ENCODE data around the gene APC2. TPM values are rescaled to one million over a fixed set of nuclear protein-coding genes. Genes with fewer than 3 reads are reported as not detected.
"Not testable (repeated sequence)": the region's sequence is repeated elsewhere in the genome, so short reads cannot be mapped to it uniquely, and the experiment has no call there.

The APC2 gene
- total RNA-seq, 1 experiment from 2014 or later = 0.17 TPM

DNA sequence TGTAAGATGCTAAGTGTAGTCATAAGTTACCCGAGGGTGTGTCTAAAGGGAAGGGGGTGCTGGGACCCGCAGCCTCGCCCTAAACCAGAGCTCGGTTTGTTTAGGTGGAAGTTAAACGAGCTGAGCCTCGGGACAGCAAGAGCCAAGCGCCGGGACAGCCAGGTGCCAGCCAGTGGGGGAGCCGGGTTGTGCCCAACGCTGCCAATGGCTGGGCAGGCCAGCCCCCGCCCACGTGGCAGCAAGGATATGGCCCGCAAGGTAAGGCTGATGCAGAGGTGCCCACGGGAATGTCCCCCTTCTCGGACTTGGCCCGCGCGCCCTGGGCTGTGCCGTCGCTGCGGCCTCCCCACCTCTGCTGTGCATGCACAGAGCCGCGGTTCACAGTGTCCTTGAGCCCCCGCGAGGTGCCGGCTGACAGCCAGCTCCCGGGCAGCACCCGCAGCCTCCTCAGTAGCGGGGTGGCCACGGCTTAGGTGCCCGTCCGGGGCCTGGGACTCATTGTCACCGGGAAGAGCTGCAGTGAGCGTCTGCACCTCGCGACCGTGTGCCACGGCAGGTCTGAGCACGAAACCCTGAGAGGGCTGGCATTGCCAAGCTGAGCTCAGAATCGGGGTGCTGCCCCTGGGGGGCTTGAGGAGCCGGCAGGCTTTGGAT is 21.1 kb upstream of the APC2 start:
- no peak for DNase-seq (ENCODE audit: low read depth)

DNA sequence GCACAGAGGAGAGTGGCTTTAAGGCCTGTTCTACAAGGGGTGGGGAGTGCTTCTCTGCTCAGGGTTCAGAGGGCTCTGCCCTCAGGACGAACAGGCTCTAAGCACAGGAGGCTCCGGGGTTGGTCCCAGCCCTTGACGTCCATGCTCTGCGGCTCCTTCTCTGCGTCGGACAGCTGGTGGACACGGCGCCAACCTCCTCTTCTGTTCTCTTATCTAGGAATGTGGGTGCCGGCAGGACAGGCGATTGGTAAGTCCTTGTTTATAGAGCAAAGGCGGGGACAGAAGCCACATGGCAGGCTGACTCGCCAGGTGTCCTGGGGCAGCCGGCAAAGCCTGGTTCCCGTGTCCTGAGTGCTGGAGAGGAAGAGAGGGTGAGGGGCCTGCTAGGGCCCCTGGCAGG is 20.2 kb upstream of the APC2 start:
- no peak for DNase-seq (ENCODE audit: low read depth)

DNA sequence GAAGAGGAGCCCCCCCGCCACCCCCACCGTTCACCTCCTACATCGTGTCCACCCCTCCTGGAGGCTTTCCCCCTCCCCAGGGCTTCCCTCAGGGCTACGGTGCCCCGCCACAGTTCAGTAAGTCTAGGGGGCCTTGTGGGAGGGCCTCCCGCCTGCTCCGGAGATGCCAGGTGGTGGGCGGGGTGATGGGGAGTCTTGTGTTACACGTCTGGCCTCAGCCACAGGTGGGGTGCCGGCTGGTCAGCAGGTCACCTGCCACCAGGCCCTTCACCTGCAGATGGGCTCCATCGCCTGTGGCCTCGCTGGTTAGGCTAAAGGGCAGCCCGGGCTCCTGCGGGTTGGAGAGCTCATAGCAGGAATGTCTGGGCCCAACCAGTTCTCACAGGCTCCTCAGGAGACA is 19.7 kb upstream of the APC2 start:
- no peak for DNase-seq (ENCODE audit: low read depth)

DNA sequence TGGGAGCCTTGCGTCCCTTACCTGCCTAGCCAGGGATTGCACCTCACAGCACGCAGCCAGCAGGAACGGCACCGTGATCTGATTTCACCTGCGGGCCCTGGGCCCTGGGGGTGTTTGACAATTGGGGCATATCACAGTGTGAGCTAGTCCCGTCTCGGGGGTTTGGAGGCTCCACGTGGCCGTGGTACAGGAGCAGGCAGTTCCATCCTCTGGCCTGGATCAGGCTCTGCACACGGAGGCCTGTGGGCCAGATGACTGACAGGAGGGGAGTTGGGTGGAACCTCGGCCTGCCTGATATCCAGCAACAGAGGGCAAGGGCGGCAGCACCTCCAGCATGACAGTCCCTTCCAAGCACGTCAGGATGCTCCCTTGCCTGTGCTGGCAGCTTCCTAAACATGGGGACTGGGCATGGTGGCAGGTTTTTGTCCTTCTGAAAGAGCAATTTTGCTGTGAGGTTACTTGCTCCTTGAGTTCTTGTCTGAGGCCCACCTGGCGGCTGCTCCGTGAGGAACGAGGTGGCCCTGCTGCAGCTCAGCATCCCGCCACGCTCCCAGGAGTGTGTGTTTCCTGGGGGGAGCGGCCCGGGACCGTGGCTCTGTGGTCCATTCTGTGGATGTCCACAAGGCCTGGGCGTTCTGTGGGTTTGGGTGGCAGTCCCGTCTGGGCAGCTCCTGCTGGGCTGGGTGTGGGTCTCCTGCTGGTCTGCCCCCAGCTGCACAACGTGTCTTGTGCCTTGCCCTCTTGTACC is 18.0 kb upstream of the APC2 start:
- no peak for DNase-seq (ENCODE audit: low read depth)

DNA sequence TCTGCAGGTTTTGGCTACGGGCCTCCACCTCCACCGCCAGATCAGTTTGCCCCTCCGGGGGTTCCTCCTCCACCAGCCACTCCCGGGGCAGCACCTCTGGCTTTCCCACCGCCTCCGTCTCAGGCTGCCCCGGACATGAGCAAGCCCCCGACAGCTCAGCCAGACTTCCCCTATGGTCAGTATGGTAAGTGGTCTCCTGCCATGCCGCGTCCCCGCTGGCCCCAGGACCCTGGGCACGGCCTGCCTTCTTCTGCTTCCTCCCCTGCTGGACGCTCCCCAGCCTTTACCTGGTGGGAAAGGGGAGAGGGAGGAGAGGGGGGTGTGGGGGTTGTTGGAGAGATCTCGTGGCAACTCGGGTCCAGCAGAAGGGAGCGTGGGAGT is 17.4 kb upstream of the APC2 start:
- DNase-seq (ENCODE audit: low read depth) = no peak

DNA sequence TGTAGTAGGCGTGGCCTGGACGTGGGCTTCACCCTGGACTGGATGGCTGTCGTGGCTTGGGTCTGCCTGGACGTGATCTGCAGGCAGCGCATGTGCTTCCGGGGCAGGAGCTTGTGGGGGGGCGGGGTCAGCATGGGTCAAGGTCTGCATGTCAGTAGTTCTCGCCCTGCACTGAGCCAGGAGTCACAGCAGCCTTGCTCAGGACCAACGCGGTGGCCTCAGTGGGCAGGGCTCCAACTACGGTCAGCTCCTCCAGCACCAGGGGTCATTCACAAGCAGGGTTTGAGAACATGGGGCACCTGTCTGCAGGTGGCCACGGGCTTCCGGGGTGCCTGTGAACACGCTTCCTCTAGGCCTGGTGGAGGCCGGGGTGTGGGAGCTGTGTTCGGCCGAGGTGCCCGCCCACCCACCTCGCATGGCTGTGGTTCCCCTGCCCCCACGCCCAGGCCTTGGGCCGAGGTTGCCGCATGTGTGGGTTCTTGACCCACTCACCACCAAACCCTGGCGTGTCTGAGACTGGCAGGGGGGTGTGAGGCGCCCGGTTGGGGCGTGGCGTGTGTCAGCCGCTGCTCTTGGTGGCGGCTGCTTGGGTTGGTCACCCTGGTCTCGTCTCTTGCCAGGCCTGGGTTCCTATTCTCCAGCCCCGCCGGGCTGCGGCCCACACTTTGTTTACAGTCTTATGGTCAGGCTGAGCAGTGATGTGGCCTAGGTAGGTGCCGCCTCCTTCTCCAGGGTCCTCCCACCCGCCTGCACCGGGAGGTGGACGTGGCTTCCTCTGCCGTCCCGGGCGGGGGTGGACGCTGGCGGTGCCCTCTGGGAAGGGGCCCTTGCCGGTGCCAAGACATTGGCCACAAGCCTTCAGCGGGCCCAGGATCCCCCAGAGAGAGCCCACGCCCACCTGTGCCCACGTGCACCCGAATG is 16.5 kb upstream of the APC2 start:
- DNase-seq (ENCODE audit: low read depth) = no peak

DNA sequence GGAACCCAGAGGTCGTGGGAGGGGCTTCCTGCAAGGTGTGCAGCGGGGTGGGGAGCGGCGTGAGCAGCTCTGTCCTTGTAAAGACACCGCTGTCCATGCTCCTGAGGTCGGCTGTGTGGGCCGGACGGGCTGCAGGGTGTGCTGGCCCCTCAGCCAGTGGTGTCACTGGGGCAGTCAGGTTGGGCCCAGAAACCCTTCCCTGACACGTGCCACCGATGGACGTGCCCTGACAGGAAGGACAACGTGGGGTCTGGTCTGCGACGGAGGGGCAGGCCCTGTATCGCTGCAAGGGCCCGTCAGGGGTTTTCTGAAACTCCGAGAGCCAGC is 15.9 kb upstream of the APC2 start:
- DNase-seq (ENCODE audit: low read depth) = no peak

DNA sequence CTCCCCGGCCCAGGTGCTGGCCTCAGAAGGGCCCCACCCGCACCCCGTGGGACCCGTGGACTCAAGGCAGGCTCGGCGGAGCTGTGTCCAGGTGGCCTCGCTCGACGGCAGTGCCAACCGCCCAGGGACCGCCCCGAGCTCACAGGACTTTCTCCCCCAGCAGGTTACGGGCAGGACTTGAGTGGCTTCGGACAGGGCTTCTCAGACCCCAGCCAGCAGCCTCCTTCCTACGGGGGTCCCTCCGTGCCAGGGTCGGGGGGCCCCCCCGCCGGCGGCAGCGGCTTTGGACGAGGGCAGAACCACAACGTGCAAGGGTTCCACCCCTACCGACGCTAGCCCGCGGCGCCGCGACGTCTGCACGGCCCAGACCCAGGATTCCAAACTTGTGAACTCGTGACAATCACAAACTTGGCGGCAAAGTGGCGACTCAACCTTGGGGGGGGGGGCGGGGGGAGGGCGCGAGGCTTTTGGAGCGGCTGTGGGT is 15.3 kb upstream of the APC2 start:
- no peak for DNase-seq (ENCODE audit: low read depth)

DNA sequence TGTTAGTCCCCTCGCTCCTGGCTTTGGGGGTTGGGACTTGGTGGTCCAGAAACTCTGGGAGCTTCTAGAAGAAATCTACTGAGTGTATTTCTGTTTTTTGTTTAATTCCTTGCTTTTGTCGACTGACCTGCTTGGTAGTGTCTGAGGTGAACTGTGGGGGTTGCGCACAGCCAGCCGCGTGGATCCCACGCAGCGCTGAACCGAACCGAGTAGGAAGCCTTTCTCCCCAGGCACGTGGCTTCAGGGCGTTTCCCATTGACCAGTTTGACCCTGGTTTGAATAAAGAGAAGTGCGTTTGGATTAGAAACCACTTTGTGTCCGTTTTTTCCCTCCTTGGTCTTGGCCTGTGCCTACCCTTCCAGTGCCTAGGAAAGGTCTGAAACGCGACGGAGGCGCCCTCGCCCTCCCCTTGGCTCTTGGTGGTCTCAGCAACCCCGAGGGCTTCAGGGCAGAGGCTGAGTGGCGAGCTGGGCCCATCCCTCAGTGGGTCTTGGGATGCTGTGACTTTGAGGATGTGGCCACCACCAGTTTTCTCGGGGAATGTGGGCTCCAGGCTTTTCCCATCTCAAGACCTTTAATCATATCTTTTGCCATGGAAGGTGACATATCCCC is 14.4 kb upstream of the APC2 start:
- no peak for DNase-seq (ENCODE audit: low read depth)

DNA sequence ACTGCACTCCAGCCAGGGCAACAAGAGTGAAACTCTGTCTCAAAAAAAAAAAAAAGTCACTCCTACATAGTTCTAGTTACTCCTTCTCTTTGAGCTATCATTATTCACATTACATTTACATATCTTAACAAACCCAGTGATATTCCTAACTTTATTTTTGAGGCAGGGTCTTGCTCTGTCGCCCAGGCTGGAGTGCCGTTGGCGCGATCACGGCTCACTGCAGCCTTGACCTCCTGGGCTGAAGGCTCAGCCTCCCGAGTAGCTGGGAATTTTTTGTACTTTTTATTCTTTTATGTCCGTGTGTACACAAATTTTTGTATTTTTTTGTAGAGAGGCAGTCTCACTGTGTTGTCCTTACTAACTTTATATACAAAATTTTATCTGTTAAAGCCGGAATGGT is 12.3 kb upstream of the APC2 start:
- DNase-seq (ENCODE audit: low read depth) = no peak

DNA sequence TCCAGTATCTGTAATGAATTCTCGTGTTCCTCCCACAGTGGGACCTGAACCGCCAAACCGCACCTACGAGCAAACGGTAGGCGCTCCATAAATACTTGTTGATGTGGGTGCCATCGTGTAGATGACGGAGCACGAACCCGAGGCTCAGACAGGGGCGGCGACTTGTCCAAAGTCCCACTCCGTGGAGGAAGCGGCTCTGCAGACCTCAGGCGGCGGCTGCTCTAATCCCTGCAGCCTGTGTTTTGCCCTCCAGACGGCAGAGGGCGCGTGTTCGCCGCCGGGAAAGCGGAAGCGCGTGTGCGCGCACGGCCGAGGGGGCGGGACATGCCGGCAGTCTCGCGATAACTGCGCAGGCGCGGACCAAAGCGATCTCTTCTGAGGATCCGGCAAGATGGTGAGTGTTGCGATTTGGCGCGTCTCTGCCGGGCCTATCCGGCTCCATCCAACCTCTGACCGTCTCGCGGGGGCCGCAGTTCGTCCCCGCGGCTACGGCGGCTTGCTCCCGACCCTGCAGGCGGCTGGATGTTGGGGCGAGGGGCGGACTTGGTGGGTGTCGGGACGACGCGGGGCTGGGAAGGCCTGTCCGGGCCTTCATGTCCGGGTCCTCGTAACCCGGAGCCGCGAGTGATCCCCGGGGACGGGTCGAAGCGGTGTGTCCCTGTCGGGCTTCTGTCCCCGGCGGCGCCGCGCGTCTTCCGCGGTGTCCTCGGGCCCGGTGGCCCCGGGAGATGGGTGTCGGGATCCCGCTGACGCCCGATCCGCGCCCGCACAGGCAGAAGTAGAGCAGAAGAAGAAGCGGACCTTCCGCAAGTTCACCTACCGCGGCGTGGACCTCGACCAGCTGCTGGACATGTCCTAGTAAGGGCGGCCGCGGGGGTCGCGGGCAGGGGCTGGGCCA is 11.6 kb upstream of the APC2 start, which contains the start of gene RPS15:
Gene RPS15, plus strand, starts transcription at position 362 of the 898 bp plus-strand sequence. Its CDS starts 30 bp downstream, at position 392.
- peak; percentile 97 for DNase-seq (ENCODE audit: low read depth)

DNA sequence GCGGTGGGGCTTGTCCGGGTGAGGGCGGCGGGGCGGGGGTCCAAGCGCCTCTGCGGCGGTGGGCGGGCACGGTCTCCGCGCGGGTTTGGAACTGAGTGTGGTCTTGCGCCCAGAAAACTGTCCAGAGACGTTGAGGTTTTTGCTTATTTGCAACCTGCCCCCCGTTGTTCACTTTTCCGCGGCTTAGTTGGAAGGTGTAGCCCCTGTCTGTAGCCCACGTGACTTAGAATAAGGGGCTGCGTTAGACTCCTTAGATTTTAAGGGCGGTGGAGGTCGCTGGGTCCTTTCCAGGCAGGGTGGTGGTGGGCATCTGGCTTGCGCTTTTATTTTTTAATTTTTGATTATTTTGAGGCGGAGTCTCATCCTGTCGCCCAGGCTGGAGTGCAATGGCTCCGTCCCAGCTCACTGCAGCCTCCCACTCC is 11.0 kb upstream of the APC2 start:
- no peak for DNase-seq (ENCODE audit: low read depth)

DNA sequence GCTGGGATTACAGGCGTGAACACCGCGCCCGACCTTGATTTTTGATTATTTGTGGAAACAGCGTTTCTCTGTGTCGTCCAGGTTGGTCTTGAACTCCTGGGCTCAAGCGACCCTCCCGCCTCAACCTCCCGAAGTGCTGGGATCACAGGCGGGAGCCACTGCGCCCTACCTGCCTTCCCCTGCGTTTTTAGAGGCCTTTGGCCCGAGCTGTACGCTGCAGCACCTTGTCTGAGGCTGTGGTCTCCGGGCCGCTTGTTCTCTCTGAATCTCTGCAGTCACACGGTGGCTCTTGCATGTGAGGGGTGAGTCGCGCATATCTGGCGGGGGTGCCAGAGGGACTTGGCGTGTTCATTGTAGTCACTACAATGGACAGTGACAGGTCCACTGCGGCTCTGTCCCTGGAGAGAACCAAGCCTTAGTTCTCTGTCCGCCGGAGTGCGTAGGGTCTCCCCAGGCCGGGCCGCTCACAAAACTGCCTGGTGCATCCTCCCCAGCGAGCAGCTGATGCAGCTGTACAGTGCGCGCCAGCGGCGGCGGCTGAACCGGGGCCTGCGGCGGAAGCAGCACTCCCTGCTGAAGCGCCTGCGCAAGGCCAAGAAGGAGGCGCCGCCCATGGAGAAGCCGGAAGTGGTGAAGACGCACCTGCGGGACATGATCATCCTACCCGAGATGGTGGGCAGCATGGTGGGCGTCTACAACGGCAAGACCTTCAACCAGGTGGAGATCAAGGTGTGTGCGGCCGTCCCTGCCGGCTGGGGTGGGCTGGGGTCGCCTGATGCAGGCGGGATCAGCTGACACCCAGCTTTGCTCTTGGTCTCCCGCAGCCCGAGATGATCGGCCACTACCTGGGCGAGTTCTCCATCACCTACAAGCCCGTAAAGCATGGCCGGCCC is 10.2 kb upstream of the APC2 start:
- DNase-seq (ENCODE audit: low read depth) = not testable (repeated sequence)

DNA sequence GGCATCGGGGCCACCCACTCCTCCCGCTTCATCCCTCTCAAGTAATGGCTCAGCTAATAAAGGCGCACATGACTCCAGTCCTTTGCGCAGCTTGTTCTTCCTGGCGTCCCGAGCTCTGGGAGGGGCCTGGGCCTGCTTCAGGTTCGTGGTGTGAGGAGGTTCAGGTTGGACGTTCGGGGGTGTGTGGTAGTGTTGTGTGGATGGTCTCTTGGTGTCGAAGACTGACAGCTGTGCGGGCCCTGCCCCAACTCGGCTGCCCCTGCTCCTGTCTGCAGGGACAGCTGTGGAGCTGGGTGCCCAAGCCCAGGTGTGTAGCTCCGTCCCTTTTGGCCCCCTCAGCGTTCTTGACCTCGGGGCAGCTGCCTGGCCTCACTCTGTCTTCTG is 9.5 kb upstream of the APC2 start:
- no peak for DNase-seq (ENCODE audit: low read depth)

DNA sequence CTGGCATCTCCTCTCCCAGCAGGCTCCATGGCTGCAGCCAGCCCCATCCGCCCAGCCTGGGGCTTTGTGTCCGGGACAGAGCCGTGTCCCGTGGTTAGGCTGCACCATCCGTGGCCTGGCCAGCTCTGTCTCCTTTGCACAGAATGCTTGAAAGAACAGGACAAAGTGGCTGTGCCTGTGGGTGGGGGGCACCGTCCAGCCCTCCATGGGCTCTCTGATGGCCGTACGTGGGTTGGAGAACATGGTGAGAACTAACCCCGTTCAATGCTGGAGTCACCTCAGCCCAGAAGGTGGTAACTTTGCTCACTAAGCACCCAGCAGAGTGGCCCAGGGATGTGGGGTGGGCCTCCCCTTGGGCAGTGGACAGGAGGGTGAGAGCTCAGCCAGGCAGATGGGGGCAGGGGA is 8.9 kb upstream of the APC2 start:
- no peak for DNase-seq (ENCODE audit: low read depth)

DNA sequence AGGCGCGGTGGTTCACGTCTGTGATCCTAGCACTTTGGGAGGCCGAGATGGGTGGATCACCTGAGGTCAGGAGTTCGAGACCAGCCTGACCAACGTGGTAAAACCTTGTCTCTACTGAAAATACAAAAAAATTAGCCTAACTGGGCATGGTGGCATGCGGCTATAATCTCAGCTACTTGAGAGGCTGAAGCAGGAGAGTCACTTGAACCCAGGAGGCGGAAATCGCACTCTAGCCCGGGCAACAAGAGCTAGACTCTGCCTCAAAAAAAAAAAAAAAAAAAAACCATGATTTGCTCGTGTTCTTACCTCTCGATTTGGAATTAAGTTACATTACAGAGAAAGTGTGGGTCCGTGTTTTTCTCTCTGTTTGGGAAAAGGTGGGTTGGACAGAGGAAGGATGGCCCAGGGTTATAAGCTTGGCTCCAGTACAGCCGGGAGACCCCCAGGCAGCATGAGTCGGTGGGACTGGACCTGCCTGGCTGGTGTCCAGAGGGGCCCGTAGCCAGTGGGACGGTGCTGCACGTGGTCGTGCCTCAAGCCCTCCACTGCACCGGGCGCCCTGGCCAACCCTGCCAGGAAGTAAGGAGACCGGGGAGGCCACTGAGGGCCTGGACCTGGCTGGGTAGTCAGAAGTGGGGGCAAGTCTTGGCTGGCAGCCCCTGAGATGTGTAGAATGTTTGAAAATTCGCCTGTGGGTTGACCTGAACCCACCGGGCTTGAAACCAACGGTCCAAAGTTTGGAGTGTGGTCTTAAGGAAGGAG is 8.1 kb upstream of the APC2 start:
- DNase-seq (ENCODE audit: low read depth) = no peak

DNA sequence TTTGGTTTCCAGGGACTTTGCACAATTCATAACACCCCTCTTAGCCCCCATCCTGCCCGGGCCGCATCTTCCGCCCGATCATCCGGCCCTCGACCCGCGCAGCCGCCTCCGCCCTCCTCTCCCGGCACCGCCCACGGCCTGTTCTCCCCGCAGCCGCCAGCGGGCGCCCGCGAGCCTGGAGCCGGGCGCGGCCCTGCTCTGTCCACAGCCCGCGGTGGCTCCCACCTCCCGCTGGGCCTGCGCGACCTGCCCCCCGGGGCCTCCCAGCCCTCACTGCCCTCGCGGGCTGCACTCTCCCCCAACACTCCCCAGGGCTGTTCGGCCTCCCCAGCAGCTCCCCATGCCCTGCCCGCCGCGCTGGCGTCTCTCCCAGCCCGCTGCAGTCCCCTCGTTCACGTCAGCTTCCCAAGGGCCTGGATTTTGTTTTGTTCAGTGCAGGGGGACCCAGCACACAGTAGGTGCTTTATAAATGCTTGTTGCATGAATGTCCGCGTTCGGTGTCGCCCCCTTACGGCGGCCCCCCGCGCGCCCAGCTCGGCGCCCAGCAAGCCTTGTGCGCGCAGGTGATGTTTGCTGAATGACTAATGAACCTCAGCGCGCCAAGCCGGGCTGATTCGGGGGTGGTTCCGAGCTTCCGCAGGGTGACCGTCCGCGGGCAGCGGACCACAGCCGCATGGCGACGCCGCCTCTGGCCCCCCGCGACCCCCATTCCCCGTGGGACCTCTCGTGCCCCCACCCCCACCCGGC is 4.6 kb upstream of the APC2 start:
- peak; percentile 84 for DNase-seq (ENCODE audit: low read depth)

DNA sequence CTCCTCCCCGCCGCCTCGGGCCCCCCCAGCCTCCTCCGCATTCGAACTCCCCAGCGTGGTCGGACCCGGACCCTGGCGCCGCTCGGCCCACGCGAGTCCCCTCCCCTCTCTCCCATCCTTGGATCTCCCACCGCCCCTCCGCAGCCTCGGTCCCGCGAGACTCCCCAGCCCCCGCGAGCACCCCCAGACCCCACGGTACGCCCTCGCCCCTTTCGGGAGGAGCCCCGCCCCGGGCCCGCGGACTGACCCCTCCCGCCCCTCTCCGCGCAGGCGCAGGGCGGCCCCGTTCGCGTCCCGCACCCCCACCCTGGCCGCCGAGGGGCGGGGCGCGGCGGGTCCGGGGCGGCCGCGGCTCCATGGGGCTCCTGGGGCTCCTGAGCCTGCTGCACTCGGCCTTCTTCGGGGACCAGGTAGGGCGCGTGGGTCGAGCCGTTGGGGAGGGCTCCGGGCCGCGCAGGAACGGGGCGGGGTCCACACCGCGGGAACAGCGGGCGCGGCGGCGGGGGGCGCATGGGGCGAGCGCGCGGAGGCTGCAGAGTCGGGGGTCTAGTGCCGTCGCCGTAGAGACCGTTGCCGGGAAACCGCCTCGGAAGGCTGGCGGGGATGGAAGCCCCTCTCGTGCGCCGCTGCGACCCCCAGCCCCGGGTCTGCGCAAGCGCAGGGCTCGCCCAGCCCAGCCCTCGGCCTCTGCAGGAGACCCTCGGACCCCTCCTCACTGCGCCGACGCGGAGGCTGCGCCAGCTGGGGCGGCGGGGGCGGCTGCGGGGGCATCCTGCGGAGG is 3.8 kb upstream of the APC2 start:
- DNase-seq (ENCODE audit: low read depth) = peak; percentile 81
